Measurements from ENCODE around the gene IRF2.

DNA sequence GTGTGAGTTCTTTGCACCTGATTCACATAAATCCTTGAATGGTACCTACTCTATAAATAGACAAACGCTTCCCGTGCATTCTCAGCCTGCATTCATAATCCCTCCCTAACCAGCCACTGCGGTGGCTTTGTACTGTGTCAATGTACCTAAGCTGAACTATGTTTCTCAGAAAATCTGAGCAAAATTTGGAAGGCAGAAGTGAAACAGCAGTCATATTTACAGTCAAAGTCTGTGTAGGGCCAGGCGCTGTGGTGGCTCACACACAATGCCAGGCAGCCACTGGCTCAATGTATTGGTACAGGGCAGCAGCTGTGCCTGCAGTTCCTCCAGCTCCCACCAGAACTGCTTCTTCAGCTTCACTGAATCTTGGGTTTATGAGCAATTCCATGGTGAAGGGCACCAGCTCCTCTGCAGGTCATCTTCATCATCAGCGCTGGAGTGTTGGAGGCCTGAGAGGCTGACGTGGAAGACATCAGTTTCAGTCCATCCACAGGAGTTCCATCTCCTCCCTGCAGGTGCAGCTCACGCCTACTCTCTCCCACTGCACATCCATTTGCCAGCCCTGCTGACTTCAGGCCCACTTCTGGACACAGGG lies 32.3 kb upstream of the IRF2 start:
- TF ChIP-seq, protein P1, sequence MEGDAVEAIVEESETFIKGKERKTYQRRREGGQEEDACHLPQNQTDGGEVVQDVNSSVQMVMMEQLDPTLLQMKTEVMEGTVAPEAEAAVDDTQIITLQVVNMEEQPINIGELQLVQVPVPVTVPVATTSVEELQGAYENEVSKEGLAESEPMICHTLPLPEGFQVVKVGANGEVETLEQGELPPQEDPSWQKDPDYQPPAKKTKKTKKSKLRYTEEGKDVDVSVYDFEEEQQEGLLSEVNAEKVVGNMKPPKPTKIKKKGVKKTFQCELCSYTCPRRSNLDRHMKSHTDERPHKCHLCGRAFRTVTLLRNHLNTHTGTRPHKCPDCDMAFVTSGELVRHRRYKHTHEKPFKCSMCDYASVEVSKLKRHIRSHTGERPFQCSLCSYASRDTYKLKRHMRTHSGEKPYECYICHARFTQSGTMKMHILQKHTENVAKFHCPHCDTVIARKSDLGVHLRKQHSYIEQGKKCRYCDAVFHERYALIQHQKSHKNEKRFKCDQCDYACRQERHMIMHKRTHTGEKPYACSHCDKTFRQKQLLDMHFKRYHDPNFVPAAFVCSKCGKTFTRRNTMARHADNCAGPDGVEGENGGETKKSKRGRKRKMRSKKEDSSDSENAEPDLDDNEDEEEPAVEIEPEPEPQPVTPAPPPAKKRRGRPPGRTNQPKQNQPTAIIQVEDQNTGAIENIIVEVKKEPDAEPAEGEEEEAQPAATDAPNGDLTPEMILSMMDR (IDR thresholded peaks at IDR 0.05): no peak
- TF ChIP-seq EP300 (IDR thresholded peaks at IDR 0.05): no peak
- no peak for TF ChIP-seq POLR2A (IDR thresholded peaks at IDR 0.05; ENCODE audit: low read depth)
- no peak for TF ChIP-seq POLR2AphosphoS5 (IDR thresholded peaks at IDR 0.05)
